Measurements from ENCODE around the gene LPIN1.

LPIN1 gene

GRCh38 chr2:11710632-11711353 lies 35.6 kb upstream of the LPIN1 start:
- Mint-ChIP-seq H3K36me3 (ENCODE audit: low read depth) (no peaks in the 10 kb centered on the region), H3K27ac (no peak overlapping the region), H3K4me3 (no peak overlapping the region), H3K4me1 (peaks cover 2% of the 10 kb centered on the region), H3K9me3 (no peaks in the 10 kb centered on the region), H3K27me3 (no peaks in the 10 kb centered on the region)
- DNase-seq (no peak), ATAC-seq (no peak)

- Mint-ChIP-seq H3K4me1 (peaks cover 2% of the 10 kb centered on the region), H3K4me3 (no peak overlapping the region), H3K27ac (no peak overlapping the region), H3K36me3 (ENCODE audit: low read depth) (no peaks in the 10 kb centered on the region), H3K9me3 (no peaks in the 10 kb centered on the region), H3K27me3 (no peaks in the 10 kb centered on the region)
- DNase-seq (no peak), ATAC-seq (no peak)
Observed at GRCh38 chr2:11711354-11711716, 35.1 kb upstream of the LPIN1 start.

GRCh38 chr2:11711751-11712150 lies 34.7 kb upstream of the LPIN1 start:
- DNase-seq (no peak), ATAC-seq (no peak)
- Mint-ChIP-seq H3K36me3 (ENCODE audit: low read depth) (no peaks in the 10 kb centered on the region), H3K4me3 (no peak overlapping the region), H3K9me3 (no peaks in the 10 kb centered on the region), H3K27me3 (peaks cover 1% of the 10 kb centered on the region), H3K4me1 (peaks cover 3% of the 10 kb centered on the region), H3K27ac (no peak overlapping the region)

GRCh38 chr2:11712866-11713265 lies 33.6 kb upstream of the LPIN1 start:
- Mint-ChIP-seq H3K4me1 (peaks cover 8% of the 10 kb centered on the region), H3K36me3 (ENCODE audit: low read depth) (no peaks in the 10 kb centered on the region), H3K4me3 (no peak overlapping the region), H3K27ac (no peak overlapping the region), H3K27me3 (peaks cover 6% of the 10 kb centered on the region), H3K9me3 (no peaks in the 10 kb centered on the region)
- ATAC-seq (no peak), DNase-seq (no peak)

- H3K36me3 Mint-ChIP-seq (ENCODE audit: low read depth): no peaks in the 10 kb centered on the region
- no peak for DNase-seq
- peaks cover 8% of the 10 kb centered on the region for H3K4me1 Mint-ChIP-seq
- no peak overlapping the region for H3K4me3 Mint-ChIP-seq
- H3K27me3 Mint-ChIP-seq: peaks cover 7% of the 10 kb centered on the region
- no peak for ATAC-seq
- no peak overlapping the region for H3K27ac Mint-ChIP-seq
- H3K9me3 Mint-ChIP-seq: no peaks in the 10 kb centered on the region
Observed at GRCh38 chr2:11713815-11714214, 32.6 kb upstream of the LPIN1 start.

GRCh38 chr2:11715987-11716652 lies 30.3 kb upstream of the LPIN1 start:
- H3K9me3 Mint-ChIP-seq: no peaks in the 10 kb centered on the region
- ATAC-seq (no peak), DNase-seq (no peak)
- H3K36me3 Mint-ChIP-seq (ENCODE audit: low read depth): no peaks in the 10 kb centered on the region
- H3K4me1 Mint-ChIP-seq: peaks cover 16% of the 10 kb centered on the region
- H3K4me3 Mint-ChIP-seq: no peak overlapping the region
- peaks cover 7% of the 10 kb centered on the region for H3K27me3 Mint-ChIP-seq
- H3K27ac Mint-ChIP-seq: no peak overlapping the region

- Mint-ChIP-seq H3K4me1 (peaks cover 16% of the 10 kb centered on the region), H3K4me3 (no peak overlapping the region), H3K9me3 (no peaks in the 10 kb centered on the region), H3K27me3 (peaks cover 7% of the 10 kb centered on the region), H3K27ac (no peak overlapping the region), H3K36me3 (ENCODE audit: low read depth) (no peaks in the 10 kb centered on the region)
- DNase-seq (no peak), ATAC-seq (no peak)
Observed at GRCh38 chr2:11716689-11717321, 29.6 kb upstream of the LPIN1 start.

GRCh38 chr2:11717623-11718022 lies 28.8 kb upstream of the LPIN1 start:
- ATAC-seq (no peak), DNase-seq (no peak)
- no peak overlapping the region for H3K4me3 Mint-ChIP-seq
- H3K9me3 Mint-ChIP-seq: no peaks in the 10 kb centered on the region
- H3K27ac Mint-ChIP-seq: no peak overlapping the region
- peaks cover 16% of the 10 kb centered on the region for H3K4me1 Mint-ChIP-seq
- H3K27me3 Mint-ChIP-seq: peaks cover 7% of the 10 kb centered on the region
- no peaks in the 10 kb centered on the region for H3K36me3 Mint-ChIP-seq (ENCODE audit: low read depth)

GRCh38 chr2:11718606-11719005 lies 27.8 kb upstream of the LPIN1 start:
- Mint-ChIP-seq H3K4me1 (peaks cover 16% of the 10 kb centered on the region), H3K36me3 (ENCODE audit: low read depth) (no peaks in the 10 kb centered on the region), H3K27me3 (peaks cover 7% of the 10 kb centered on the region), H3K27ac (no peak overlapping the region), H3K9me3 (no peaks in the 10 kb centered on the region), H3K4me3 (no peak overlapping the region)
- no peak for DNase-seq
- no peak for ATAC-seq

- H3K4me3 Mint-ChIP-seq: peak overlapping the region; percentile 65
- no peaks in the 10 kb centered on the region for H3K9me3 Mint-ChIP-seq
- DNase-seq (no peak), ATAC-seq (peak; percentile 61)
- peaks cover 11% of the 10 kb centered on the region for H3K27me3 Mint-ChIP-seq
- no peaks in the 10 kb centered on the region for H3K36me3 Mint-ChIP-seq (ENCODE audit: low read depth)
- peaks cover 16% of the 10 kb centered on the region for H3K4me1 Mint-ChIP-seq
- H3K27ac Mint-ChIP-seq: no peak overlapping the region
Observed at GRCh38 chr2:11719230-11719977, 27.0 kb upstream of the LPIN1 start.

- ATAC-seq: no peak
- peaks cover 13% of the 10 kb centered on the region for H3K4me1 Mint-ChIP-seq
Observed at GRCh38 chr2:11720752-11721151, 25.7 kb upstream of the LPIN1 start.

GRCh38 chr2:11722292-11723060 lies 24.0 kb upstream of the LPIN1 start:
- no peaks in the 10 kb centered on the region for H3K9me3 Mint-ChIP-seq
- no peak overlapping the region for H3K4me3 Mint-ChIP-seq
- DNase-seq (no peak), ATAC-seq (no peak)
- H3K27me3 Mint-ChIP-seq: peaks cover 8% of the 10 kb centered on the region
- H3K36me3 Mint-ChIP-seq (ENCODE audit: low read depth): no peaks in the 10 kb centered on the region
- no peak overlapping the region for H3K27ac Mint-ChIP-seq
- H3K4me1 Mint-ChIP-seq: peaks cover 8% of the 10 kb centered on the region

More at GRCh38 chr2:11720752-11721151, 25.7 kb upstream of the LPIN1 start:
- Mint-ChIP-seq H3K9me3 (no peaks in the 10 kb centered on the region), H3K27me3 (peaks cover 11% of the 10 kb centered on the region), H3K27ac (no peak overlapping the region), H3K4me3 (no peak overlapping the region), H3K36me3 (ENCODE audit: low read depth) (no peaks in the 10 kb centered on the region)
- no peak for DNase-seq

GRCh38 chr2:11723061-11723371 lies 23.4 kb upstream of the LPIN1 start:
- Mint-ChIP-seq H3K36me3 (ENCODE audit: low read depth) (no peaks in the 10 kb centered on the region), H3K27me3 (peaks cover 4% of the 10 kb centered on the region), H3K4me3 (no peak overlapping the region), H3K9me3 (no peaks in the 10 kb centered on the region), H3K27ac (no peak overlapping the region), H3K4me1 (peaks cover 8% of the 10 kb centered on the region)
- DNase-seq (no peak), ATAC-seq (no peak)

- H3K36me3 Mint-ChIP-seq (ENCODE audit: low read depth): no peaks in the 10 kb centered on the region
- peaks cover 4% of the 10 kb centered on the region for H3K27me3 Mint-ChIP-seq
- H3K27ac Mint-ChIP-seq: no peak overlapping the region
- DNase-seq (no peak), ATAC-seq (no peak)
- H3K4me1 Mint-ChIP-seq: peaks cover 6% of the 10 kb centered on the region
- H3K9me3 Mint-ChIP-seq: no peaks in the 10 kb centered on the region
- H3K4me3 Mint-ChIP-seq: no peak overlapping the region
Observed at GRCh38 chr2:11724151-11724550, 22.3 kb upstream of the LPIN1 start.
